ENCODE results near the gene AGAP2. TPM values are rescaled to one million over a fixed set of nuclear protein-coding genes. Genes with fewer than 3 reads are reported as not detected.

AGAP2 gene
- total RNA-seq, 1 experiment from 2014 or later: 5.3 TPM

DNA sequence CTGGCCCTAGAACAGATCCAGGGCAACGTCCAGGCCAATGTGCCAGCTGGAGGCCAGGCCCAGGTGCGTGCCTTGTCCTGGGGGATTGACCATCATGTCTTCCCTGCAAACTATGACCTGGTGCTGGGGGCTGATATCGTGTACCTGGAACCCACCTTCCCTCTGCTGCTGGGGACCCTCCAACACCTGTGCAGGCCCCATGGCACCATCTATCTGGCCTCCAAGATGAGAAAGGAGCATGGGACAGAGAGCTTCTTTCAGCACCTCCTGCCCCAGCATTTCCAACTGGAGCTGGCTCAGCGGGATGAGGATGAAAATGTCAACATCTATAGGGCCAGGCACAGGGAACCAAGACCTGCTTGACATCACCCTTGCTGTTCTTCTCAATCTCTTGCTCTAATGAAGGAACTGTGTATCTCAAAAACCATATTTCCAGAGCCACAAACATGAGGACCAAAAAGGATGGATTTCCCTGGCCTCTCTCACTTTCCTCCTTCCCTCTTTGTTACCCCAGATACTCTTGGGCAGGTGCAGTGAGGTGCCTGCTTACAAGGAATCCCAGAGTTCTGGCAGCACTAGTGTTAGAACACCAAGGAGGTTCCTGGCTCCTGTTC lies 41.8 kb upstream of the AGAP2 start:
- H3K79me1 ChIP-seq (ENCODE audit: insufficient read depth, low read depth, low read length, poor library complexity, severe bottlenecking): no peaks in the 10 kb centered on the region
- H3K27me3 Mint-ChIP-seq (ENCODE audit: low read depth): no peaks in the 10 kb centered on the region; the same call in 1 of the 2 replicates
- TF ChIP-seq, protein P1, sequence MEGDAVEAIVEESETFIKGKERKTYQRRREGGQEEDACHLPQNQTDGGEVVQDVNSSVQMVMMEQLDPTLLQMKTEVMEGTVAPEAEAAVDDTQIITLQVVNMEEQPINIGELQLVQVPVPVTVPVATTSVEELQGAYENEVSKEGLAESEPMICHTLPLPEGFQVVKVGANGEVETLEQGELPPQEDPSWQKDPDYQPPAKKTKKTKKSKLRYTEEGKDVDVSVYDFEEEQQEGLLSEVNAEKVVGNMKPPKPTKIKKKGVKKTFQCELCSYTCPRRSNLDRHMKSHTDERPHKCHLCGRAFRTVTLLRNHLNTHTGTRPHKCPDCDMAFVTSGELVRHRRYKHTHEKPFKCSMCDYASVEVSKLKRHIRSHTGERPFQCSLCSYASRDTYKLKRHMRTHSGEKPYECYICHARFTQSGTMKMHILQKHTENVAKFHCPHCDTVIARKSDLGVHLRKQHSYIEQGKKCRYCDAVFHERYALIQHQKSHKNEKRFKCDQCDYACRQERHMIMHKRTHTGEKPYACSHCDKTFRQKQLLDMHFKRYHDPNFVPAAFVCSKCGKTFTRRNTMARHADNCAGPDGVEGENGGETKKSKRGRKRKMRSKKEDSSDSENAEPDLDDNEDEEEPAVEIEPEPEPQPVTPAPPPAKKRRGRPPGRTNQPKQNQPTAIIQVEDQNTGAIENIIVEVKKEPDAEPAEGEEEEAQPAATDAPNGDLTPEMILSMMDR (conservative IDR thresholded peaks at IDR 0.05): no peak

More for the DNA sequence above, 41.8 kb upstream of the AGAP2 start:
- H3K9me3 Mint-ChIP-seq: peaks cover 0 to 3% of the 10 kb centered on the region in 2 experiments; a peak in 2 of 5 replicates
- Histone ChIP-seq H3K27ac (ENCODE audit: insufficient read length, low read depth, low read length) (no peak overlapping the region), H2BK5ac (ENCODE audit: insufficient read length, low read length) (no peak overlapping the region), H4K91ac (ENCODE audit: insufficient read length, low read depth, low read length) (no peak overlapping the region), H3K23me2 (ENCODE audit: insufficient read length, low read depth, low read length, poor library complexity, severe bottlenecking) (peaks cover 5% of the 10 kb centered on the region), H2AK5ac (ENCODE audit: insufficient read length, low read length) (no peak overlapping the region), H2BK15ac (ENCODE audit: low read depth, low read length) (no peak overlapping the region), H2BK12ac (ENCODE audit: insufficient read length, low read depth, low read length) (no peak overlapping the region), H3K27me3 (ENCODE audit: insufficient read depth, low read length) (no peaks in the 10 kb centered on the region), H4K5ac (ENCODE audit: insufficient read length, low read depth, low read length) (no peak overlapping the region), H3K4ac (ENCODE audit: low read depth, low read length) (no peak overlapping the region), H4K8ac (replicated peaks; ENCODE audit: insufficient read length, low read depth, low read length) (no peak overlapping the region), H2BK120ac (ENCODE audit: low read depth, low read length, poor library complexity, severe bottlenecking) (no peak overlapping the region), H3T11ph (ENCODE audit: low read length) (no peak overlapping the region), H3K23ac (ENCODE audit: insufficient read length, low read depth, low read length) (no peak overlapping the region), H2BK20ac (ENCODE audit: low read depth, low read length, poor library complexity, severe bottlenecking) (no peak overlapping the region), H3K56ac (ENCODE audit: insufficient read length, low read depth, low read length) (no peak overlapping the region), H3K4me1 (ENCODE audit: insufficient read depth, low read length) (no peaks in the 10 kb centered on the region), H3K79me2 (ENCODE audit: insufficient read depth, low read length) (no peaks in the 10 kb centered on the region; the same call in 1 of the 2 replicates), H2AFZ (ENCODE audit: low read length) (no peak overlapping the region), H3K9me3 (ENCODE audit: control insufficient read depth, low read depth, low read length) (no peaks in the 10 kb centered on the region), H3K14ac (ENCODE audit: insufficient read depth, low read length) (no peak overlapping the region), H3K18ac (ENCODE audit: insufficient read length, low read depth, low read length) (no peak overlapping the region), H3K9ac (ENCODE audit: extremely low read depth, insufficient read length, low read length) (no peak overlapping the region), H4K20me1 (ENCODE audit: control insufficient read depth, insufficient read depth, insufficient read length) (no peaks in the 10 kb centered on the region), H3K4me2 (ENCODE audit: insufficient read depth, insufficient read length, low read length) (no peak overlapping the region)
- H3K4me1 Mint-ChIP-seq: peaks cover 4 to 7% of the 10 kb centered on the region in 2 experiments
- no peak for DNase-seq
- H3K27ac Mint-ChIP-seq: no peak overlapping the region
- no peak overlapping the region for H3K4me3 Mint-ChIP-seq
- WGBS (ENCODE audit: extremely low coverage, insufficient read length, low lambda C conversion rate): no CpG with 5 or more reads among the region's 4 CpGs
- peaks cover 5 to 15% (median 6%) of the 10 kb centered on the region in 3 experiments for H3K36me3 Mint-ChIP-seq (ENCODE audit: insufficient read depth in 1 of 3, low read depth in 3 of 3)

Measured in H9 (cell line).